ENCODE data around the gene MIS18A. TPM values are rescaled to one million over a fixed set of nuclear protein-coding genes. Genes with fewer than 3 reads are reported as not detected.

MIS18A gene
- total RNA-seq, 1 experiment from 2014 or later, result 10.7 TPM

Other genes starting within 250 kb of the MIS18A start
- not detected in 2 replicates for gene MRAP, start 19.8 kb upstream of the MIS18A start, total RNA-seq (2014; rRNA removed; shearing (Covaris generic))
- 25.4 and 26.4 TPM in 2 replicates for gene URB1, start 114.0 kb upstream of the MIS18A start, total RNA-seq (2014; rRNA removed; shearing (Covaris generic))
- 46.5 and 55.7 TPM in 2 replicates for gene EVA1C, start 133.7 kb upstream of the MIS18A start, total RNA-seq (2014; rRNA removed; shearing (Covaris generic))

Measured in NCI-H460 (cell line).